Activated CD8-positive, alpha-beta memory T cell treated with anti-CD3 and anti-CD28 coated beads for 1 hour (primary cell): ENCODE results near the gene HMOX2.

Source experiments
- DNase-seq, 2 donors: peaks; one replicate each; pipeline ENCODE4 v3.0.0-alpha.2; 2020; ENCODE audit warnings: low read depth in 1 of 2; ENCODE audit errors: extremely low read depth in 1 of 2

The HMOX2 gene

DNA sequence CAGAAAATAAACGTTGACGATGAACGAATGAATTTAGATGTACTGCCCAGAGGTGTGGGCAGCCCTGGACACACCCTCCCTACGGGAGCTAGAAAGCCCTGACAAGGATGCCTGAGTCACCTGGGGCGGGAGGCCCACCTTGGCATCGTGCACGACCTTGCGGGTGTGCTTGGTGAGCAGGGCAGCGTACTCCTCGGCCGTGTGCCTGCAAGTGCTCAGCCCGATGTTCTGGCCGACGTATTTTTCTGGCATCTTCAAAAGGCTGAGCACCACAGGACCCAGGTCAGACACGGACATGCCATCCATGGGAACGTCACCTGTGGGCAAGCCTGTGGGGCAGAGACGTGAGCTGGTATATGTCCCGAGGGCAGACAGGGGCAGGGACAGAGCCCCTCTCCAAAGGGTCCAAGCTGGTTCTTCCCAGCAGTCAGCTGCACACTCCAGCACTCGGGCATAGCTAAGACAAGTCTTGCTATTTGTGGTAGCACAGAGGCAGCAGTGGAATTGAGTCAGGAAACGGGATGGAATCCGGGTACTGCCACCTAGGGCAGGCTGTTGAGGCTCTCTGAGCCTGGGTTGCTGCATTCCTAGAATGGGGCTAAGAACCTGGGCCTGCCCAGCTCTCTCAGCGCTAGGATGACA, 12.6 kb upstream of the HMOX2 start:
- DNase-seq = no peak

DNA sequence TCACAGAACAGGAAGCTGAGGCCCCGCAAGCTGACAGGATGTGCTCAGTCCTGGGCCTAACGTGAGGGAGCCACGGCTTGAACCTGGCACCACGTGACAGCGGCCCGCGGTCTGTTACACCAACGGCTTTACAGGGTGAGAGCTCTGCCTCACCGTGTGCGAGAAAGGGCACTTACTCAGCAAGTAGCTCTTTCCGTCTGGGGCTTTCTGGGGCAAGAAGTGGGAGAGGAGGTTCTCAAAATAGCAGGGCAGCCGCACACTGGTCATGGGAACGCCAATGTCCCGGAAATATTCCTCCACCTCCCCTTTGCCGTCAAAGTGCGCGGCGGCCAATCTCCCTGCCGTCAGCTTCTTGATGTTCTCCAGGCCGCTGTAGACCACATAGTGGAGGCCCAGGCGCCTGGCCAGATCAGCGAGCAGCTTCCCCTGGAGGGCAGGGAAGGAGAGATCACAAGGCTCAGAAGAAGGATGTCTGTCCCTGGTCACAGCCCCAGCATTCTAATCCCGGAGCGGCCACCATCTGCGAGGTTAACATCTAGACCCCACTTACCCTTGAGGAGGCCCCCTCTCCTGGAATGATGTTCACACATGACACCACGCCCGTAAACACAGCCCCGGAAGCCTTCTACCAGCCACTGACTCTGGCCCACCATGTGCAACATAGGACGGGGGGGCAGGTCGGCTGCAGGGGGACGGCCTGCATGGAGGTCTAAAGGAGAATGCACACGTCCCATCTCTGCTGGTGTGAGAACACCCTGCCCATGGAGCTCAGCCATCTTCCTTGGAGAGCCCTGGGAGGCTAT, 10.0 kb upstream of the HMOX2 start:
- peak in 1 of 2 donors; percentile 33 for DNase-seq

DNA sequence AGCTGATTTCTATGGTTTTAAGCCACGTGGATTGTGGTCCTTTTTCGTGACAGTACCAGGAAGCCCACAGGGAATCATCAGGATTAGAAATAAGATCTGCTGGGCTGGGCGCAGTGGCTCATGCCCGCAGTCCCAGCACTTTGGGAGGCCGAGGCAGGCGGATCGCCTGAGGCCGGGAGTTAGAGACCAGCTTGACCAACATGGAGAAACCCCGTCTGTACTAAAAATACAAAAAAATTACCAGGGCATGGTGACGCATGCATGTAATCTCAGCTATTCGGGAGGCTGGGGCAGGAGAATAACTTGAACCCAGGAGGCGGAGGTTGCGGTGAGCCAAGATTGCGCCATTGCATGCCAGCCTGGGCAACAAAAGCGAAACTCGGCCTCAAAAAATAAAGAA, 8.3 kb upstream of the HMOX2 start:
- DNase-seq = no peak

DNA sequence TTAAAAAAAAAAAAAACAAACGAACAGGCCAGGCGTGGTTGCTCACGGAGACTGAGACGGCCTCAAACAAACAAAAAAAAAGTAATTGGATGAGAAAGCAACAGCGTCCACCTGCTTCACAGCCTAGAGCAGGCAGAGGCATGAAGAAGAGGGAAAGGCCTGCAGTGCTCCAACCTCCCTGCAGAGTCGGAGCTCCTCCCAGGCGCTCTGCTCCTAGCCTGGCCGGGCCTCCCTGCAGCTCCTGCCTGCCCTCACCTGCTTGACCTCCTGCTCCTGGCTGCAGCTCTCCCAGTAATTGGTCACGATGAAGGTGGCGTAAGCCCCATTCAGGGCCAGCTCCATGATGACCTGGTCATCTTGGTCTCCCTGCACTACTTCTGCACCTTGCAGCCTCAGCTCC, 7.2 kb upstream of the HMOX2 start:
- no peak for DNase-seq

DNA sequence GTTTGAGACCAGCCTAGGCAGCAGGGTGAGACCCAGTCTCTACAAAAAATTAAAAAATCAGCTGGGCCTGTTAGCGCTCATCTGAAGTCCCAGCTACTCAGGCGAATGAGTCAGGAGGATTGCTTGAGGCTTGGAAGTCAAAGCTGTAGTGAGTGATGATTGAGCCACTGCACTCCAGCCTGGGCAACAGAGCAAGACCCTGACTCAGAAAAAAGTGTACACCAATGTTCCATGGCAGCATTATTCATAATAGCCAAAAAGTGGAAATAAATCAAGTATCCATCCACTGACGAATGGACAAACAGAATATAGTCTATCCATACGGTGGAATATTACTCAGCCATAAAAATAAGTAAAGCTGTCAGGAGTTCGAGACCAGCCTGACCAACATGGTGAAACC, 4.3 kb upstream of the HMOX2 start:
- no peak for DNase-seq

DNA sequence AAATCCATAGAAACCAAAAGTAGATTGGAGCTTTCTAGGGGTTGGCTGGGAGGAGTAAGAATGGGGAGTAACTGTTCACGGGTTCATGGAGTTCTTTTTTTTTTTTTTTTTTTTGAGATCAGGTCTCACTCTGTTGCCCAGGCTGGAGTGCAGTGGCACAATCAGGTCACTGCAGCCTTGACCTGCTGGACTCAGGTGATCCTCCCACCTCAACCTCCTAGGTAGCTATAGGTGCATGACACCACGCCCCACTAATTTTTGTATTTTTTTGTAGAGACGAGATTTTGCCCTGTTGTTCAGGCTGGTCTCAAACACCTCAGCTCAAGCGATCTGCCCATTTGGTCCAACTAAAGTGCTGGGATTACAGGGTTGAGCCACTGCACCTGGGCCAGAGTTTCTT, 3.3 kb upstream of the HMOX2 start:
- no peak for DNase-seq

DNA sequence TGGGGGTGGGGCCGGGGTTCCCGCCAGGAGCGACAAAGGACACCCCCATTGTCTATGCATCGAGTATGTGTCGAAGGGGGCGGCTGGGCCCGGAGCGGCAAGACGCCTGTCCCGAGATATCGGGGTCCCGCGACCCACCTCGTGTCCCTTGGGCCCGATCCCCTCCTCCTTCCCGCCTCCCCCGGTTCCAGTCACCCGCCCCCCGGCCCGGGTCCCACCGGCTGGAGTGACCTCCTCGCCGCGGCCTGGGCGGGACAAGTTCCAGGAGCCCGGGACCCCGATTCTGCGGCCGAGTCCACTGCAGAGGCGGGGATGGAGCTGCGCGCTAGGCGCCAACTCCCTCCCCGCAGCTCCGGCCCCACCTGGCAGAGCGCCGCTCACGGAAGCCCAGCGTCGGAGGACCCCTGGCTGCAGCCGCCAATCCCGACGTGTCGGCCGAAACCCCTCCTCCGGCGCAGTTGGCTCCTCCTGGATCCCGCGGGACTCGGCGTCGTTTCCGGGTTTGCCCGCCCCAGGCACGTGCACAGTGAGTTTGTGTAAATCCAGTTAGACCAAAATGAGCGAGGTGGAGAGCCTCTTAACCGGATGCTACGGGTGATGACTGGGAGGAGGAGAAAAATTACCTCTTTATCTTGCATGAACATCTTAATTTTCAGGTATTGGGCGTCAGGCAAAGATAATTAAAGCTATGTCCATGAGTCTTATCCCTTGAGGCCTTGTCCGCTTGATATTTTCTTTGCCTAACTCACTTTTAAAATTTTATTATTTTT, 1.8 kb upstream of the HMOX2 start, which contains the start of gene NMRAL1:
NMRAL1 (minus strand) TSS at position 434 of the 770 bp plus-strand sequence. CDS start 493 bp downstream, outside the sequence.
- DNase-seq = peak; percentile 68 to 70

DNA sequence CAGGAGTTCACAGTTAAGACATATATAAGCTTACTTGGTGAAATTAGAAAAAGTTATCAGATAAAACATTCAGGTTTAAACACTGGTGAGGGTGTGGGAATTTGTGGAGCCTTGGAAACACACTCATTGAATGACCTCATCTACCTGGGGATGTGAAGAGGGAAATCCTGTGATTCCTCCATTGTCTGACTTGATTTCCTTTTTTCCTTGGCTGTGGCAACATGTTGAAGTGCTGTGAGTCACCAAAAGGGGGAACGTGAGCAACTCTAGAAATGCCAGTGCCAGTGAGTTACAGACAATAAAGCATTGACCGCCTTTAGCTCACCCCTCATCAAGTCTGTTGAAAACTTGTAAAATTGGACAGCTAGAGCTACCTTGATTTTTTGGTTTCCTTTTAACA, 1.8 kb downstream of the HMOX2 start:
- DNase-seq = no peak

DNA sequence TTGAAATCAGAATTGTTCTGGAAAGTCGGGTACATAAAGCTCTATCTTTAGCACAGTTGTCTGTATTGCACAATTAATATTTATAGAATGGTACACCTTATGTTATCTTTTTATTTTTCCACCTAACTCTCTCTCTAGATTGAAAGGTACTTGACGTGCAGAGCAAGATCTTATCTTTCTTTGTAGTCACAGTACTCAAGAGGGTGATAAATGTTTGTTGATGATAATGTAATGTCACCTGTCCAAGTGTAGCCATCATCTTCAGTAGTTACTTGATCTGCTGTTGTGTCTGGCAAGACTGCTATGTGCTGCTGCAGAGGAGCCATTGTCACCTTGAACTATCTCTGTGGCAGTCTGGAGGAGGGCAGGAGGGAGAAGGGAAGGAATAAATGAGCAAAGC, 5.3 kb downstream of the HMOX2 start:
- DNase-seq = no peak

DNA sequence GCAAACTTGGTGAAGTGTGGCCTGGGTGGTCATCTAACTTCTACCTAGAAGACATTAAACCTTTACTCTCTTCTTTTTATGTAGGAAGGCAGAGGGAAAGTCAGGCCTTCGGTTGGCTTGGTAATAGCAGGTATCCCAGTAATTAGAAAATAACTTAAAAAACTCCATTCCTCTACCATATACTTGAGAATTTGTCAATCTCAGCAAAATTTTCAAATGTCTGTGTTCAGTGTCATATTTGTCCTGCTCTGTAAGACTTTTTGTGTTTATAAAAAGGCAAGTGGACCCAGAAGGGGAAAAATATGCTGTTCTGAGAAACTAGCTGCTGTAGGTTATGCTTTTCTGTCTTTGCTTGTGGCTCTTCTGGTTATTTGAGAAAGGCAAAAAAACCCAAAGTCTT, 5.8 kb downstream of the HMOX2 start:
- DNase-seq = no peak

DNA sequence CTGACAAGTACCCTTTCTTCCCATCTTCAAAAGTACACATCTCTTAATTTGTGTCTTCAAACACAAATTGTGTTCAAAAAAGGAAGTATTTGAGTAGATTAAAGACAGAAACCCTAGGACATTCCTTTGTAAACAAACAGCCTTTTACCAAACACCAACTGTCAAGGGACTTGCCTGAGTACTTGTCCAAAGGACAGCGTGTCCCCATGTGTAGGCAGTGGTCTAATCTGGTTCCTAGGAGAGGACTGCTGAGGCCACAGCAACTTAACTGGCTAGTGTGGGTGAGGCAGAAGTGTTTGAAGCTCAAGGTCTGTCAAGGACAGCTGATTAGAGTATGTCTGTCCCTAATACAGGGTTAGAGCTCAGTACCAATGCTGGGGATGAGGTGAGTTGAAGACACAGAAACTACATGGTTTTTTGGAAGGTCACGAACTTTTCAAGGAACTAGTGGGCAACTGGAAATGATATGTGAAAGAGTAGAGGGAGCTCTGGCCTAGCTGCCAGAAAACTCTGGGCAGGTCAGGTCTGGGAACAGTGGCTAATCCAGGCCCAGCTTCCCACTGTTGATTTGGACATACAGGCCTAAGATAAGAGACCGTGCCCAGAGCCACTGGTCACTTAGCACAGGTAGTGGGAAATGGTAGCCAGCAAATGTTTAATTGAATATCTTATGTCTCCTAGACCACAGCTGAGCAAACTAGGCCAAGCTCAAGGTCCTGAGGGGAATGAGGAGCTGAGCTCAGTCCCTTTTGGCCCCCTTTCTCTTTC, 10.1 kb downstream of the HMOX2 start:
- no peak for DNase-seq

DNA sequence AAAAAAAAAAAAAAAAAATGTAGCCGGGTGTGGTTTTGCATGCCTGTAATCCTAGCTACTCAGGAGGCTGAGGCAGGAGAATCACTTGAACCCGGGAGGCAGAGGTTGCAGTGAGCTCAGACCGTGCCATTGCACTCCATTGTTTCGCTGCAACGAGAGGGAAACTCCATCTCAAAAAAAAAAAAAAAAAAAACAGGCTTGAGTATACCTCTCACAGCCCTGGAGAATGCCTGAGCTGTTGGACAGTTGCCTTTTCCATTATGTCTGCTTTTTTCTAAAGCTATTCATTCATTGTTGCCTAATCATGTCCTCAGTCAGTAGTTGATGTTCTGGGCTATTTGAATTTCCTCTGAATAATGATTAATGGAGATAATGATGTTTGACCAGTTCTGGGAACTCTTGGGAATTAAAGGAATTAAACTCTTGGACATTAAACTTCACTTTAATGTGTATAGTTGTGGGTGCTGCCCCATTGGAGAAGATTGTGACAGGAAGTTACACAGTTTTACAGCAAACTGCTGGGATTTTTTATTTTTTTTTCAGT, 11.8 kb downstream of the HMOX2 start:
- no peak for DNase-seq

DNA sequence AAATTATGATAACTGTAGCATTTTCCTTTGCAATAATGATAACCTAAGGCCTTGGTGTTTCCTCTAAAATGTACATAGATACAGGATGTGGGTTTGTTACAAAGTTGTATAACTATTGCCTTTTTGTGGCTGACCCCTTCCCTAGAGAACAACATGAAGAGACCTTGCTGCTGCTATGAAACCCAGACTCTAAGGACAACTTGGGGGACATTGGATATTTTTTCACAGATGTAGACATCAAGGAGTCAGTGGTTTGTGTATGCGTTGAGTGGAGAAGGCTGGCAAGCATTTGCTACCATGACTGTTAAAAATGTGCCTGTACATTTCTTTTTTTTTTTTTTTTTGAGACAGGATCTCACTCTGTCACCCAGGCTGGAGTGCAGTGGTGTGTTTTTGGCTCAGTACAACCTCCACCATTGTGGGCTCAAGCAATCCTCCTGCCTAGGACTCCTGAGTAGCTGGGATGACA, 12.3 kb downstream of the HMOX2 start:
- no peak for DNase-seq

DNA sequence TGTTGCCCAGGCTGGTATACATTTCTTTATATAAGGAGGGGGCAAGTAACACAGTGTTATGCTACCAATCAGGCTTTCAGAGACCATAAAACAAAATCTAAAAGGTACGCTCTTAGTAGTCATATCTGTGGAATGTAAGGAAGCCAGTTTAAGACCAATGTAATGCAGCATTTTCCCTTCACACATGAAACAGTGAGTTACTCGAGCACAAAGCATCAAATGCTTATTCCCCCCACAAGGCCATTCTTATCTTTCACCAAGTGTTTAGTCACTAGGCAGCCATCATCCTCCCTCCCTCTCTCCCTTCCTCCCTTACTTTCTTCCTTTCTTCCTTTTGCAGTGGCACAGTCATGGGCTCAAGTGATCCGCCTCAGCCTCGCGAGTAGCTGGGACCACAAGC, 12.8 kb downstream of the HMOX2 start:
- DNase-seq = no peak

DNA sequence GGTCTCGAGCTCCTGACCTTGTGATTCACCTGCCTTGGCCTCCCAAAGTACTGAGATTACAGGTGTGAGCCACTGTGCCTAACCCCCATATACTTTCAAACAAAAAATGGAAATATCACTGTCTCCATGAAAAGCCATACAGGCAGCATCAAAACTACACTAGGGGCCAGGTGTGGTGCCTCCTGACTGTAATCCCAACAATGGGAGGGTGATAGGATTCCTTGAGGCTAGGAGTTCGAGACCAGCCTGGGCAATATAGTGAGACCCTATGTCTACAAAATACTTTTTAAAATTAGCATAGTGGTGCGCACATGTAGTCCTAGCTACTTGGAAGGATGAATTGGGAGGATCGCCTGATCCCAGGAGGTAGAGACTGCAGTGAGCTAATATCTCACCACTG, 15.7 kb downstream of the HMOX2 start:
- DNase-seq = no peak

DNA sequence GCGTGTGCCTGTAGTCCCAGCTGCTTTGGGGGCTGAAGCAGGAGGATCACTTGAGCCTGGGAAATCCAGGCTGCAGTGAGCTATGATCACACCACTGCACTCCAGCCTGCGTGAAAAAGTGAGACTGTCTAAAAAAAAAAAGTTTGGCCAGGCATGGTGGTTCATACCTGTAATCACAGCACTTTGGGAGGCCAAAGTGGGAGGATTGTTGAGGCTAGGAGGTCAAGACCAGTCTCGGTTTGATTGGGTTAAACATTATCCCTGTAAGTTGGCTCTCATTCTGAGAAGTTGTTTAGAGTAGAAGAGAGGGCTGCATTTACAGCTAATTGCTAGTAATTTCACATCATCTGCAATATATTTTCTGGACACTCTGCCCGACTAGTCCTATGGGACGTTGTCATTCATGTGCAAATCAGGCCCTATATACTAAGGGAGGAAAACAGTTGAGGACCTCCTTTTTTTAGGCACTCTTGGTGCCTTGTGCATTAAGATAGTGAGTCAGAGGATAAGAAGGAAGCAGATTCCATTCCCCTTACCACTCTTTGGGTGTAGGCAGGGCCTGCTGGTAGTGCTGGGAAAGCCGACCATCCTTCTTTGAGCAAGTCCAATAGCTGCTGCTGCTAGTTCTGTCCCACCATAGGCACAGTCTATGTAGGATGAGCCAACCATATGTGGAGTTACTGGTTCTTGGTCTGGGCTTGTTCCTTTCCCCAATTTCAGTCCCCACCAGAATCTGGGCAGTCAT, 18.7 kb downstream of the HMOX2 start:
- no peak for DNase-seq

DNA sequence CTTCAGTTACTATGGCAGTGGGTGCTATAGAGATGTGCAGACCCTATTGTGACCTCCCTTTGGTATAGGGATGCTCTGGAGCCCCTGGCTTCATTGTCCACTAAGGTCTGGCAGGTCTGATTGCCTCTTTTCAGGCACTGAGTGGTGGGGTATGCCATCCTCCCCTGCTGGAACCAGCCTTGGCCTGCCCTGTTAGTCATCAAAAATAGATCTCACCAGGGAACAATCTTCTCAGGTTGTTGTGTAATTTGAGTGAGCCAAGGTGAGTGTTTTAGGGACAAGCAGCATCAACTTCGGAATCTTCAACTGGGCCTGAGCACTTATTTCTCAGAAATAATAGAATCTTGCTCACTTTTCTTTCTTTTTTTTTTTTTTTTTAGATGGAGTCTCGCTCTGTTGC, 19.6 kb downstream of the HMOX2 start:
- no peak for DNase-seq

DNA sequence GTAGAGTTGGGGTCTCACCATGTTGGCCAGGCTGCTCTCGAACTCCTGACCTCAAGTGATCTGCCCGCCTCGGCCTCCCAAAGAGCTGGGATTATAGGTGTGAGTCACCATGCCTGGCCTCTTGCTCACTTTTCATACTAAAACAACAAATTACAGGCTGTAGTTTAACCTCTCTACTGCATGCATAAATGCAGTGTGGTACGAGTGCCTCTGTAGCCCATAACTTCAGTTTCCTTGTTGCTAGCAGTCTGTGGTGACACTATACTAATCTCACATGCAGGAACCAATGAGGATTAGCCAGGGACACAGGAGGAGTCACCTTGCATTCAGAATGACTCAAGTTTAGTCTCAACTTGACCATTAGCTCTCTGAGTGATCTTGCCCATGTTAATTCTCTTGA, 20.1 kb downstream of the HMOX2 start:
- no peak for DNase-seq

DNA sequence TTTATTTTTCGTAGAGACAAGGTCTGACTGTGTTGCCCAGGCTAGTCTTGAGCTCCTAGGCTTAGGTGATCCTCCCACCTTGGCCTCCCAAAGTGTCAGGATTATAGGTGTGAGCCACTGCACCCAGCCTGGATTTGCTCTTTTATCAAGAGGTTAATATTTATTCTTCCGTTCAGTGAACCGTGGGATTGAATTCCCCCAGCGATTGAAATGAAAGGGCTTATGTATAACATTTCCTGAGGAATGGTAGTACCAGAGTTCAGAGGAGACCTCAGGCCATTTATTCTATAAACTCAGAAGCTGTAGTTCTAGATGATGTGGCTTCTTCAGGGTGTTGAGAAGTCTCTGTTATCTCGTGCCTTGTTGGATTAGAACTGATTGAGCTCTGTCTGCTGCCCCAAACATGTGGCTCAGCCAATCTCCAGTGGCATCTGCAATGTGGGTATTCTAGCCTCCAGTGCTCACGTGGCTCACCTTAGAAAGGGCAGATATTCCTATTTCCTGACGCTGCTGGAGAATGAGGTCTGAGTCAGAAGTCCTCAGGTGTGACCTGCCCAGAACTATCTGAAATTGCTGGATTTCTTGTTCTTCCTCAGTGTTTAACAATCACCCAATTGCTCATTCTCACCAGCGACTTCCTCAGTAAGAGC, 22.5 kb downstream of the HMOX2 start:
- no peak for DNase-seq

DNA sequence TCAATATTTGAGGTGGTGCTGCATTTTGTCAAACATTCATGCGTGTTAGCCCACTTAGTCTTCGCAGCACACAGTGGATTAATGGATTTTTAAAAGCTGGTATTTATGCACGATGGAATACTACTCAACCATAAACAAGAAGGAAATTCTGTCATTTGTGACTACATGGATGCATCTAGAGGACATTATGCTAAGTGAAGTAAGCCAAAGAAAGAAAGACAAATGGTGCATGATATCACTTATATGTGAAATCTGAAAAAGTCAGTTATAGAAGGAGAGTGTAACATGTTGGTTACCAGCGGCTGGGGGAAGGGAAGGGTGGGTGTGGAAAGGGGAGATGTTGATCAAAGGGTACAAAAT, 23.0 kb downstream of the HMOX2 start:
- DNase-seq = no peak
